Measurements from ENCODE around the gene ABTB2.

Gene ABTB2

DNA sequence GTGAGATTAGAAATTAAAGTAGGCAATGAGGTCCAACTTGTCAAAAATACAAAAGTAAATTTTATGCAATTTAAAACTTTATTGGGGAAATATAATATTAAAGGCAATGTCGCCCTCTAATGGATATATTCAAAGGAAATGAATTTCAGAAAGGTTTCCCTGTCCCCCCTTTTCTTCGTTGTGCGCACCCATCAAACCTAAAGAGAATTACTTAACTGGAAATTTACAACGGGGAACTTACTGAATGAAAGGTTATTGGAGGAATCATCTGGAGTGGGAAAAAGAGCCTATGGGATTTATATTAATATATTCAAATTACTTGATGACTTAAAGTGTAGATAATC is 1.7 kb upstream of the ABTB2 start:
- no peak for DNase-seq

DNA sequence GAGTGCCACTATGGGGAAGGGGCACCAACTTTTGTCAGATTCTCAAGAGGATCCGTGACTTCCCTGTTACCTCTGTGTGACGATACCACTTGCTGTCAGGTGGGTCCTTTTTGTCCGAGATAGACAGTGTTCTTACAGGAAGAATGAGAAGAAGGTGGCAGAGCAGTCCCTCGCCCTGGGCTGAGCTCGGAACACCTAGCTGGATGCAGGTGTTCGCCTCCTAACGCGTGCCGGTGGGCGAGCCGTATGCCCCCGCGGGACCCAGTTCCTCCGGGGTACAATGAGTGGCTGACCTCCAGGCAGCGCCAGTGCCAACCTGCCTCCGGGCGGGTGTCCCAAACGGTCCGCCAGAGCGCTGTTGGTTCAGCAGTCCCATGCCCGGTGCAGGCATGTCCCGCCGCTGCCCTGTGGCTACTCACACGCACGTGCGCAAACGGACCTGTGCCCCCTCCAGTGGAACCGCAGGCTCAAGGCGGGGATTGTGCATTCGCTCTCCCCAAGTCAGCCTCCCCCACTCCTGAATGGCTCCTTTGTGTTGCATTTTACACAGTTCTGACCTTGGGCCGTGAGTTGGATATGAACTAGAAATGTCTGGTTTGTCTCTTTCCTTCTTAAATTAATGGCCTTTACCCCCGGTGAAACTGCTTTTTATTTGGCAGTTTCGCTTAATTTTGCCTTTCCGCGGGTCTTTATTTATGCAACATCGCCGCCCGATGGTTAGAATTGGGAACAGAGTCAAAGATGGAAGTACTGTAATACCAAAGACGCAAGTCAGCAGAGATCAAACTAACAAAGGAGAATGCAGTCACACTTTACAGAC is 1.1 kb upstream of the ABTB2 start:
- peak; percentile 86 for DNase-seq

DNA sequence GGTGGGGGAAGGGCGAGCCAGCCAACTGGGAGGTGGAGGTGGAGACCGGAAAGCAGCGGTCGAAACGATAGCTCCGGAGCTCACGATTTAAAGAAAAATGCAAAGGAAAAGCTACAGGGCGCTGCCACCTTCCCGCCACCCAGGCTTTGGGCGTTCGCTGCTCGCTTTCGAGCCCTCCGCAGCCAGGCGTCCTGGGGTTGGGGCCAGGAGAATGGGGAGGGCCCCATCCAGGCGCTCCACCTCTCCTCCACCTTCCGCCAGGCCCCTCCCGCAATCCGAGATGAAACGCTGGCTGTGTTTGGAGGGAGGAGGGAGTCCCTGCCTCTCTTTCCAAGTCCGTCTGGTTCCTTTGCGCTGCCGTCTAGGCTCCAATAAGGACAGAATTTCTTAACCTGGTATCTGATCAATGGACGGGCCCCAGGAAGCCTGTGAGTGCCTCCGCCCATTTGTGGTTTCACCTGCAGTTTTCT is 483 bp upstream of the ABTB2 start:
- no peak for DNase-seq

DNA sequence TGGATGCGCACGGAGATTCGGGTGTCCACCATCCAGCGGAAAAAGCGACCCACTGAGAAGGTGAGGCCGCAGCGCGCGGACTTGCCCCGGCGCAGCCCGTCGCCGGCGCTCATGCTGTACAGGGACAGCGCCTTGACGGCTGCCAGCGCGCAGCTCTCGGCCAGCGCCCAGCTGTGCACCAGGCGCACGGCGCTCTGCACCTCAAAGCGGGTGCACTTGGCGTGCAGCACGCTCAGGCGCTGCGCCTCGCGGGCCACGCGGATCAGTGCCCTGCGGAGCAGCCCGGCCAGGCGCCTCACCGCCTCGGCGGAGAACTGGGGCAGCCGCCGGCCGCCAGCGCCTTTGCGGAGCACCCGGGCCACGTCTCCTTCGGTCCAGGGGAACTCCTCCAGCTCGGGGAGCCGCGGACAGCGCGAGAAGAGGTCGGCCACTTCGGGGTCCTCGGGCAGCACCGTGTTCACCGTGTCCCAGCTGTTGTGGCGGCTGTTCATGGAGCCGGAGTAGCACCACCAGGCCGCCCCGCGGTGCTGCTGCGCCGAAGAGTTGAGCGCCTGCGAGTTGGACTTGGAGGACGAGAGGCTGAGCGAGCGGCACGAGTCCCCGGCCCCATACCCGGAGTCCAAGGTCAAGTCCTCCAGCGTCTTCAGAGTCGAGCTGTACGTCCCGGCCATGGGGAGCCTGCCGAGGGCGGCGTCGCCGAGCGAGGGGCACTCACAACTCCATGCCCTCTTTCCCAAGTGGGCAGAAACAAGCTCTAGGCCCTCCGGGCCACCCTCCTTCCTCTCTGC is 703 bp downstream of the ABTB2 start:
- DNase-seq, result peak; percentile 82

DNA sequence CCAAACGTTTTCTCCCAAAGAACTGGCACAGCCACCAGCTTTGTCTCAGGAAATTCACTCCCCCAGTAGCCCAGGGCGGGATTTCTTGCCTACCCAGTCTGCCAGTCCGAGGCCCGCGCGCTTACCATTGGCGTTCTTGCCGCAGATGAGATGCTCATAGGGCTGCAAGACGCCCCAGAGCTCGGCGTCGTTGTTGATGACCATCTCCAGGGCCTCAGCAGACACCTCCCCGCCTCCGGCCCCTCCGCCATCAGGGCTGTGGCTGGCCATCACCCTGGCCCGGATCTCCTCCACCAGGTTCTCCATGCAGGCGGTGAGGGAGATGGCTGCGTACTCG is 1.3 kb downstream of the ABTB2 start:
- DNase-seq, result no peak

DNA sequence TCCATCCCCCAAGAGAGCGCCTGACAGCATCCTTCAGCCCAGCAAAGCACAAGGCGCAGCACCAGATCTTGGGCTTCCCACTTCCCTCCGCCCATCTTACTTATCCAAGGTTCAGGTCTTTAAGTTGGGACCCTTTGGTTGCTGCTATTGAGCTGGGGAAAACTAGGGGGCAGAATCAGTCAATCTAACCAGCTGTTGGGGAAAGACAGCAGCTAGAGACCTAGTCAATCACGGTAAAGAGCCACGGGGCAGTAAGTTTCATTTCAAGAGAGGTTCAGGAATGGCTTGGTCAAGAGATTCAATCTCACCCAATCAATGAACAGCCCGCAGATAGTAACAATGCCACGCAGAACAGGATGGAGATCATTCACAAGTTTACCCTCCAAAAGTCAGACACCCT is 1.7 kb downstream of the ABTB2 start:
- DNase-seq, result no peak

DNA sequence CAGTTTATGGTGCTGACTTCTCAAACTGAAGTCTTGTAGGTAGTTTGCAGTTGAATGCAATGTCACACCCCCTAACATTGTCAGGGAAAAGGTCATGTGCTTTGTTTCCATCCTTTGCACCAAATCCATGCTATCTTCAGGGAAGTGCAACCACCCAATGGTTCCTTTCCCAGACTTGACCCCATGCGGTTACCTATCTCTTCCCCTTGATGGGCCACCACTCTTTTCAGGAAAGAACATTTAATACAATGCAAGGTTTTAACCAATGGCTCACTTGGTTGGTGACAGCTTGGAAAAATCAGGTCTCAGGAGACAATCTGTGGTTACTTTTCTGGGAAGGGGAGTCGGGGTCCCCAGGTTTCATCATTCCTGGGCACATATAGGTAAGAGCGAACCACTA is 2.1 kb downstream of the ABTB2 start:
- no peak for DNase-seq

DNA sequence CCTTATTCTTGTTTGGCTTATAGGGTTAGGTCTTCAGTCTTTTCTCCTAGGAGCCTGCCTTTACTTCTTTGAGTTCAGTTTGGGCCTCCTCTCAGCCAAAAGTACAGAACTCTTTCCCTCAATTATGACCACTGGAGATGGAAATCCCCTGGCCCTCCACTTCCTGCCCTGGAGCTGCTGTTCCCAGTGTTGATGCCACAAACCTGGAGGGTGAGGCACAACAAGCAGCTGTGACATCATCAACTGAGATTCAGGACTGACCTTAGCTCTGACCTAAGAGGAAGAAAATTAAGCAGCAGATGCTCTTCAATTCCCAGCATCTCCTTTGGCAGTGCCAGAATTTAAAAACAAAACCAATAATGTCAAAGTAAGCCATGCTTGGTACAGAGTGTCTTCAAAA is 3.0 kb downstream of the ABTB2 start:
- DNase-seq, result no peak

DNA sequence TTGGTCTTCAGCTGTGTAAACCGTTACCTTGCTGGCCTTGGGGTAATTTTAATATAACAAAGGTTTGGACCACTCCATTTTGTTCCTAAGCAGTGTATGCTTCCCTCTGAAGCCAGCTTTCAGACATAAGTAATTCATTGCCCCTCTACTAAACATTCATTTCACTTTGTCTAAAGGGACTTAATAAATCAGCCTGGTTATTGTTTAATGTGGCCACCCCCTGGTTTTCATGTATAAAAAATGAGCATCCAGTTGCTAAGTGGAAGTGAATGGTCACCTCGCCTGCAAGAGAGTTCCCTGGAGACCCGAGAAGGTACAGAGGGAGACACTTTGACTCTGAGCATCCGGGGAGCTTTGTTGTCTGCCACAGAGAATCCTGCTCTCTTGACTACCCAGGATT is 3.9 kb downstream of the ABTB2 start:
- DNase-seq, result no peak

DNA sequence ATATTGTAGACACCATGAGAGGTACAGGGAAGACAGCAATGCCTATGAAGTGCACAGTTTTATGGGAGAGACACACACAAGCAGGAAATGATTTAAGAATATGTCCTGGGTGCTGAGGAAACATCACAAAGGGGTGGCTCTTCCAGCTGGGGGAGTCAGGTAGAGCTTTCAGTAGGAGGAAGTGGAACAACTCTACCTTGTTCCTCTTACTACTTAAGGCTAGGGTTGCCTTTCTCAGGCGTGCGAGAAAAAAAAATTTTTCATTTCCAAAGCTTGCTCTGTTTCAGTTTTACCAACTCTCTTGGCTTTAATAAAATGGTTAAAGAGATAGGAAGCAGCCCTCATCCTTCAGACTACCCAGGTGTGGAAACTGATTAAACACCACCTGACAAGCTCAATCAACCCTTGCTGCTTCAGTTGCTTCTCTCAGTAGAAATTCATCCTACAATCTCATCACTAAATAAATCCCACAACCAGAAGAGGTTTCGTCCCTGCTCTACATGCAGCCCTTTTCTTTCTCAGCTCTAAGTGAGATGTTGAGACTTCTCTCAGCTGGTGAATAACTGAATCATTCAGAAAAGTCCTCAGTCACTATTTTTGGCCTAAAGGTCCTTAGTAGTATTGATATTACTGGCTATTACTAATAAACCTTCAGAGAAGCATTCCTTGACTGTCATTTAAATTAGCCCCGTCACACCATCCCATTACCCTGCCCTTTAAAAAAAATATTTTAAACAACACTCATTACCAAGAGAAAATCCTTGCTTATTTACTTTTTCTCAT is 5.9 kb downstream of the ABTB2 start:
- DNase-seq, result no peak

DNA sequence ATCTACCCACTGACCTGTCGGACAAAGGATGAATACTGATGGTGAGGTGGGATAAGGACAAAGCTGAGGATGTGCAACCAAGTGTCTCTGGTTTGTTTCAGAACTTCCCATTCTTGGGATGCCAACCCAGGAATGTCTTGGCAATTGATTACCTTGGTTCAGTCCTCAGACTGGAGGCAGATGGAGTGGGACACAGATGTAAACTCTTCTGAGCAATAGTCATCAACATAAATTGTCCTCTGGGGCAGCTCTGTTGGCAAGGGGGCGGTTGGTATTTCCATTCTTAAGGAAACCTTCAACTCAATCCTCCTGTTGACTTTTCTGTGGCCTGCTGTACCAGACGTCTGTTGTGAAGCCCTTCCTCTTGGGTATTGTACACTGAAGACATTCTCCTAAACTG is 6.8 kb downstream of the ABTB2 start:
- DNase-seq, result no peak

DNA sequence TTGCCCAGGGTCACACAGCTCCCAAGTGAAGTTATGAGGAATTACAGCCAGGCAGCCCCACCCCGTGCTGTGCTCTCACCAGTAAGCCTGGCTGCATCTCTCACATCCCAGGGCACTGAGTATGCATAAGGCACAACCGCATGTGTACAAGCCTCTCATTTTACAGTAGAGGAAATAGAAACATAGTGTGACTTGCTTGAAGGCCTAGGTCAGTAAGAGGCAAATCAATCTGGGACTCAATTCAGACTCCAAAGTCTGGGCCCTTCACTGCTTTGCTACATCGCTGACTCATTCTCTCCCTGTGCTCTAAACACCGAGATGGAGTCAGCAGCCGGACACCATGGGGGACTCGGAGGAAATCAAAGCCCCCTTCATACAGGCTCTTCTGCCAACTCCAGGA is 7.9 kb downstream of the ABTB2 start:
- DNase-seq, result no peak

DNA sequence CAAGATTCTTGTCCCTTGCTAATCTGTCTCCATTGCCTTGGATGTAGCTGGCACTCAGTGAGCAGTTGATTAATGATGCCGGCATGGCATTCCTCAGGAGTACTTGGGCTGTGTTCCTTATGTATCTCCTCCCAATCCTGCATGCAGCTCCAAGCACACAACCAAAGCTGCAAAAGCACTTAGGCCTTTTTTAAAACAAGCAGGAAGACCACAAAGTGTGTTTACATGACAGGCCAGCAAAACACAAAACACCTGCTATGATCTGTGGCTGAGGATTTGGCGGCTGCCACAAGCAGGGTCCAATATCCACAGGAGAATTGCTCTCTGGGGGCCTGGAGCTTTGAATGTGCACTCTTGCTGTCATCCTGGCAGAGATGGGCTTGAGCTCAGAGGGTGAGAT is 8.9 kb downstream of the ABTB2 start:
- peak; percentile 30 for DNase-seq

DNA sequence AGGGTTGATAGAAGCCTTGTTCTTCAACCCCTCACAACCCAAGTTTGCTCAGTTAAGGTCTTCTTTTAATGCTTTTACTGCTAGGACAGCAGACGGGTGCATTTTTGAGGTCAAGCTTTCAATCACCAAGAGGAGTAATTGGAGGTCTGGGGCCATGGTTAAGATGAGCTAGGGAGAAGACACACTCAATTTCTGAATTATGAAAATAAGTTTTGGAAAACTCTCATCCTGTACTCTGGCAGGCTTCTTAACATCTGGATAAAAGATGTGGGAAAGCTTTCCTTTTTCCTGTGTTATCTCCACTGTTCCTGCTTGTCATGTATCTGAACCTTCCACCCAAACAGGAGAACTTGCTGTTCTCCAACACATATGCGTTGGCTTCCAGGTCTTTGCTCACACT is 9.7 kb downstream of the ABTB2 start:
- no peak for DNase-seq

DNA sequence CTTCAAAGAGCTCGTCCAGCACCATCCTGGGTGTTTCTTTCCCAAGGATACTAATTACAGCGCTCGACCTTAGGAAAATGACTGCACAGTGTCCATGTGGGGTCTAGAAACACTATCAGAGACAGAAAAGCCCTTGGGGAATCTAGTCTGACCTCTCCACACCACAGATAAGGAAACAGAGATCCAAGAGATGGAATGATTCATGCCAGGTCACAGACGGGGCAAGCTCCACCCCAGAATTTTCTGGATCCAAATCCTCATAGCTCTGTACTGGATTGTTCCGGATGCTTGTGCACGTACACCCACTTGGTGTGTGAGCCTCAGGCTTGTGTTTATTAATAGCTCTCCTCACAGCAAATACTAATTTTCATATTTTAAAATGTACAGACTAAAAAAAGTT is 11.3 kb downstream of the ABTB2 start:
- DNase-seq, result no peak

DNA sequence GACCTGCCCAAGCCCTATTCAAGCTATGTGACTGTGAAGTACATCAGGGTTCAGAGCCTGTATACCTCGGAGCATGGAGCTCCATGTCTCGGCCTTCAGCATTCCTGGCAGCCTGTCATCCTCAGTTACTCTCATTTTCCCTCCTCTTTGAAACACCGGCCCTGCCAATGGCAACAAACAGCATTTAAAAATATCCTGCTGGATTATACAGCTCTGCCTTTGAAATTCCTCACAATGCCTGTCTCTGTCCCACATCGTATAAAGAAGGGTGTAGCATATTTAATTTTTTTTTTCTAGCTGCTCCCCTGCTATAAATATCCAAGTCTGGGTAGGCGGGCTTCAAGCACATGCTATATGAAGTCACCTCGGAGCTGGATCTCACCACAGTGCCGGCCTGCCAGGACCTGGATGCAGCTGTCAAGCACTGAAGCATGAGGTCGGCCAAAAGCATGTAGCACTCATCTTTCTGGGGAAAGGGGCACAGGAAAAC is 11.8 kb downstream of the ABTB2 start:
- DNase-seq, result no peak

DNA sequence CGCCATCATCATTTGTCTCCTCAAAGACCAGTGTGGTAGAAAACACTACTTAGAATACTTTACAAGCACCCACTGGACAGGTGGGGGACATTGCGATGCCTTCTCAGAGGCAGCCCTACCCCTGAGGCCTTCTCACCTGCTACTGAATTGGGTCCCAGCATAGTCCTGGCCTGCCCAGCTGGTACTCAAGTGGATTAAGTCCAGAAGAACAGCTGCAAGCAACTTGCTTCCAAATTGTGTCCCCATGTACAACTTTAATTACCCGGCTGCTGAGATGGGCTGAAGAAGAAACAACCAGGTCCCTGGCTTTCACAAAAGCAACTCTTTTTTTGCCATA is 12.3 kb downstream of the ABTB2 start:
- DNase-seq, result no peak

DNA sequence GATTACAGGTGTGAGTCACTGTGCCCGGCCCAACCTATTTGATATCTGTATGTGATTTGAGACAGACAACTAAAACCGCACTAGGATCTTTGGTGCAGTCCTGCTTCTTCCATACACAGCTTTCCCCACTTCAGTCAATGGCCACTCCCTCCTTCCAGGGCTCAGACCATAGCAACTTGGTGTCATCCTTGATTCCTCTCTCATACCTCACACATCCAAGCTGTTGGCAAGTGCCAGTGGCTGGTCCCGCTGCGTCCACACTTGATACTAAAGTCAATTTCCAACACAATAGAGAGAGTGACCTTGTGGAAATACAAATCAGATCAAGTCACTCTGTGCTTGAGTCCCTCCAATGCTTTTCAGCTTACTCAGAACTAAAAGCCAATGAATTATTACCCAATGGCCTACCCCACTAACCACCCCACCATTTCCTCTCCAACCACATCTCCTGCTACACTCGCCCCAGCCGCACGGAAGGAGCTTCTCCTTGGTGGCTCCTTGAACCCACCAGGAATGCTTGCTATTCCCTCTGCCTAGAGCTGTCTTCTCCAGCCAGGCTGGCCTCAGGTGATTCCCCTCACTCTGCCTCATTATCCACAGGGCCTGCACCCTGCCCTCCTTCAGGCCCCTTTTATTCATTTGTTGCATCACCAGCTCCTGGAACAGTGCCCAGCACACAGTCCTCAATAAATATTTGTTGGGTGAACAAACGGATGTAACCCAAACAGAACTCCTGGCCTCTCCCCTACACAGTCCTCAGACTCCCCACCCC is 12.9 kb downstream of the ABTB2 start:
- no peak for DNase-seq

DNA sequence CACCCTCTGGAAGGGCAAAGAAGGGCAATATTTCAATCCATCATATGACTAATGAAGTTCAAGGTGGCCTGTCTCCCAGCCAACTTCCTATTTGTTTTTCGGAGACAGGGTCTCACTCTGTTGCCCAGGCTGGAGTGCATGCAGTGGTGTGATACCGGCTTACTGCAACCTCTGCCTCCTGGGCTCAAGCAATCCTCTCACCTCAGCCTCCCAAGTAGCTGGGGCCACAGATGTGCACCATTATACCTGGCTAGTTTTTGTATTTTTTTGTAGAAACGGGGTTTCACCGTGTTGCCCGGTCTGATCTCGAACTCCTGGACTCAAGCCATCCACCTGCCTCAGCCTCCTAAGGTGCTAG is 13.4 kb downstream of the ABTB2 start:
- DNase-seq, result peak; percentile 30

DNA sequence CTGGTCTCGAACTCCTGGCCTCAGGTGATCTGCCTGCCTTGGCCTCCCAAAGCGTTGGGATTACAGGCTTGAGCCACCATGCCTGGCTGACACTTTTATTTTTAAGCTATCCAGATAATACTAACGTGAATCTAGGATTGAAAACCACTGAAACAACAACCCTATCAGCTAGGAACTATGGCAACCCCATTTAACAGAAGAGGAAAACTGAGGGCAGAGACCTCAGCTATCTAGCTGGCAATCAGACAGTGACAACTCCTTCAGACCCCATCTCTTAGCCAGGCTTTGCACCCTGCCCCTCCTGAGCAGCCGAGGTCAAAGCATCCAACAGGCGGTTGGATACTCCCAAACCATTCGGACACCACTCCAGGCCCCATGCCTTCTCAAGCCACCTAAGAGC is 14.1 kb downstream of the ABTB2 start:
- peak; percentile 24 for DNase-seq

DNA sequence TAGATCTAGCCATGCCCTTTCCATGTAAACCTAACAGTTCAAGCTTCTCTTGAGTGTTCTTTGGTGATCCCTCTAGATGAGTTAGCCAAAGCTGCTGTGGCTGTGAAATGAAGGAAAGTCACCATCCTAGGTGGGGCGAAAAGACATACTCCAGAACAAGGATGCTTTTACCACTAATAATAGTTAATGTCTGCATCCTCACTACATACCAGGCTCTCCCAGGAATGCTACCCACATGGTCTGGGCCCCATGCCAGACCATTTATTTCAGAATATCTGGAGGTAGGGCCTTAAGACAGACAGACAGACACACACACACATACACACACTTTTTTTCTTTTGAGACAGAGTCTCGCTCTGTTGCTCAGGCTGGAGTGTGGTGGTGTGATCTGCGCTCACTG is 14.7 kb downstream of the ABTB2 start:
- DNase-seq, result no peak

DNA sequence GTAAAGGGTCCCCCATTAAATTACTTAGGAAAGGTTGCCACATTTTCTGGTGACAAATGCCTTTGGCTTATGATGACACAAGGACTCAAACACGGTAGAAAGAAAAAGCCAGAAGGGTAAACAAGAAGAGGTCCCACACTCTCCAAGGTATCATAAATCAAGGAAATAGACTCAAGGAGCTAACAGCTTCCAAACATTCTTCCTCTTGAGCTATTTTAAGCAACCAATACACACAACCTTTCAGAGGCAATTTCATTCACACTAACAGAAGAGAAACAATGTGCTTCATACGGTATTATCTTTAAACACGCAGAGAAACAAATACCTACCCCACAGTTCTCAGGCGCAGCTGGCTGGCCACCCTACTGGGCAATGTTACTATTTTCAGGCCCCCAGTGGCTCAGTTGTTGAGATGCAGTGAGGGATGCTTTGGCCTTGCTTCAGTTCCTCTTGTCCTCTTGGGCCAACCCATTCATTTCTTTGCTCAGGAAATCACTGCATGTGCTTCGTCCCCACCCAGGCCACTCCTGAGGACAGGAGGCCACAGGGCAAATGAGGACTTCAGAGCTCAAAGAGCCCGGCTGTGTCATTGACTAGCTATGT is 15.8 kb downstream of the ABTB2 start:
- no peak for DNase-seq

DNA sequence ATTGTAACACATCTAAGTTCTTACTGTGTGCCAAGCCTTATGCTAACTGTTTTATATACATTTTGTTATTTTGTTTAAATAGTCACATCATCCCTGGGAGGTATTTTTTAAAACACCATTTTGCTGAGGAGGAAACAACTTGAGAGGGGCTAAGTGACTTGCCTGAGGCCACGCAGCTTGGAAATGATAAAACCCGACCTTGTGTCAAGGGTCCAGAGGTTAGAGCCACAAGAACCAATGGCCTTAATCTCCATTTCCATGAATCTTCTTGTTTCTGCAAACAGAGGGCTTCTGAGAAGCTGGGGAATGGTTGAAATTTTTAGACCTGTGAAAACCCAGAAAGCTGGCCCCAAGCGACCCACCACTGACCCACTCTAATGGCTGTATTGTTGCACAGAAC is 16.7 kb downstream of the ABTB2 start:
- no peak for DNase-seq
